ENCODE results near the gene CCDC127. TPM values are rescaled to one million over a fixed set of nuclear protein-coding genes. Genes with fewer than 3 reads are reported as not detected.

Gene CCDC127
- total and polyA plus RNA-seq, 2 of the 13 experiments (the other 11 are each of a cell fraction or from before 2014, with no cell fraction given): 2.9 to 4.3 TPM

GRCh38 chr5:162565-163337 lies 55.2 kb downstream of the CCDC127 start (continued):
- TF ChIP-seq CBX2 (IDR thresholded peaks at IDR 0.05; ENCODE audit: low read depth, low read length) (no peak), CBX2 (CRISPR knock-in tag; IDR thresholded peaks at IDR 0.05; ENCODE audit: low read depth) (no peak)

GRCh38 chr5:162190-162564 lies 55.8 kb downstream of the CCDC127 start:
- Histone ChIP-seq H3K27me3 (ENCODE audit: control insufficient read depth in 1 of 2, insufficient read depth in 2 of 2, low read length in 2 of 2) (peaks cover 11 to 46% of the 10 kb centered on the region in 2 experiments), H3K4me1 (ENCODE audit: insufficient read depth, low read length) (no peaks in the 10 kb centered on the region), H3K9me3 (ENCODE audit: low read length) (no peaks in the 10 kb centered on the region), H3K79me2 (ENCODE audit: insufficient read depth, low read length) (no peaks in the 10 kb centered on the region), H3K36me3 (replicated peaks in 1 of 2; ENCODE audit: control insufficient read depth in 1 of 2, insufficient read depth in 2 of 2, low read length in 2 of 2) (no peaks in the 10 kb centered on the region), H3K9ac (ENCODE audit: insufficient read depth, low read depth, low read length) (no peak overlapping the region), H3K4me2 (ENCODE audit: low read depth, low read length) (no peak overlapping the region), H2AFZ (ENCODE audit: low read length) (no peak overlapping the region), H3K4me3 (replicated peaks in 1 of 3; ENCODE audit: insufficient read depth in 1 of 3, low read depth in 2 of 3, low read length in 3 of 3) (no peak overlapping the region), H4K20me1 (ENCODE audit: insufficient read depth, low read length) (no peaks in the 10 kb centered on the region), H3K27ac (ENCODE audit: extremely low read length, insufficient read depth, low read length) (no peak overlapping the region)
- DNase-seq (ENCODE audit: low spot score) (no peak), FAIRE-seq (no peak), ATAC-seq (no peak)
- WGBS (ENCODE audit: low lambda C conversion rate): no CpG with 5 or more reads among the region's 19 CpGs
- no TSS peak for BruUV-seq (replicated peaks)
- ChIA-PET POLR2A (no interaction called here), CTCF (ENCODE audit: low intra/inter-chr PET ratio, low total read pairs) (no interaction called here)
- in situ Hi-C loops (cut with HindIII; ENCODE audit: extremely low pct_ligation_motif_present, low pct_unique_long_range_greater_than_20kb) (no loop called here), intact Hi-C loops (cut with micrococcal nuclease; ENCODE audit: unreplicated experiment) (no loop called here)
- TF ChIP-seq PHF21A (CRISPR knock-in tag; IDR thresholded peaks at IDR 0.05) (no peak), MYNN (CRISPR knock-in tag; IDR thresholded peaks at IDR 0.05; ENCODE audit: low read depth) (no peak), ZNF121 (CRISPR knock-in tag; IDR thresholded peaks at IDR 0.05) (no peak), TCF12 (IDR thresholded peaks at IDR 0.05) (no peak), TCF12 (CRISPR knock-in tag; IDR thresholded peaks at IDR 0.05) (no peak), SATB2 (CRISPR knock-in tag; IDR thresholded peaks at IDR 0.05) (no peak), ZNF883 (CRISPR knock-in tag; IDR thresholded peaks at IDR 0.05; ENCODE audit: not compliant biosample characterization) (no peak), ZNF30 (CRISPR knock-in tag; IDR thresholded peaks at IDR 0.05) (no peak), TOPORS (CRISPR knock-in tag; IDR thresholded peaks at IDR 0.05) (no peak), CBX2 (IDR thresholded peaks at IDR 0.05; ENCODE audit: low read depth, low read length) (no peak), CBX2 (CRISPR knock-in tag; IDR thresholded peaks at IDR 0.05; ENCODE audit: low read depth) (no peak), ZNF776 (CRISPR knock-in tag; IDR thresholded peaks at IDR 0.05) (no peak), EED (CRISPR knock-in tag; IDR thresholded peaks at IDR 0.05) (no peak), ZNF792 (CRISPR knock-in tag; IDR thresholded peaks at IDR 0.05) (no peak), PREB (CRISPR knock-in tag; IDR thresholded peaks at IDR 0.05) (no peak), MIER3 (CRISPR knock-in tag; IDR thresholded peaks at IDR 0.05; ENCODE audit: borderline replicate concordance) (no peak)

Measured in HepG2 (cell line).